HepG2 (cell line): ENCODE data around the gene PPP2R2D. TPM values are rescaled to one million over a fixed set of nuclear protein-coding genes. Genes with fewer than 3 reads are reported as not detected.
A peak's percentile ranks its signal among the peaks of the same experiment; 100 is the strongest.

ENCODE experiments used
- AKAP8 ChIP-seq: sonication (generic); formaldehyde crosslinking; IDR thresholded peaks from 2 replicates; pipeline ENCODE4 v1.5.1; 2020; ENCODE audit warnings: mild to moderate bottlenecking, missing genetic modification reagents
- CCDC6 ChIP-seq: sonication (generic); formaldehyde crosslinking; IDR thresholded peaks from 2 replicates; pipeline ENCODE4 v1.8.1; 2022; ENCODE audit warnings: mild to moderate bottlenecking, missing genetic modification reagents, moderate library complexity
- DNMT3B ChIP-seq: conservative IDR thresholded peaks from 2 replicates; pipeline ENCODE4 v1.6.1; 2016; ENCODE audit warnings: missing biosample characterization, control low read depth
- GZF1 ChIP-seq: sonication (generic); formaldehyde crosslinking; IDR thresholded peaks from 2 replicates; pipeline ENCODE4 v1.5.1; 2020; ENCODE audit warnings: mild to moderate bottlenecking, missing genetic modification reagents
- HMG20A ChIP-seq: IDR thresholded peaks from 2 replicates; pipeline ENCODE4 v1.6.1; 2016; ENCODE audit warnings: borderline replicate concordance
- ISX ChIP-seq: sonication (generic); formaldehyde crosslinking; conservative IDR thresholded peaks from 2 replicates; pipeline ENCODE4 v1.5.0; 2020; ENCODE audit warnings: missing genetic modification reagents
- JUN ChIP-seq: sonication (generic); formaldehyde crosslinking; IDR thresholded peaks from 2 replicates; pipeline ENCODE4 v1.4.0; 2020; ENCODE audit warnings: mild to moderate bottlenecking, missing genetic modification reagents
- MAFF ChIP-seq: IDR thresholded peaks from 2 replicates; pipeline ENCODE4 v1.6.1; 2011; ENCODE audit warnings: low read depth, low read length, improper control_type of control experiment
- MEIS1 ChIP-seq: sonication (generic); formaldehyde crosslinking; IDR thresholded peaks from 2 replicates; pipeline ENCODE4 v1.9.0; 2021; ENCODE audit warnings: mild to moderate bottlenecking, missing genetic modification reagents, moderate library complexity, borderline replicate concordance
- MXD4 ChIP-seq: IDR thresholded peaks from 2 replicates; pipeline ENCODE4 v1.6.1; 2016; ENCODE audit warnings: mild to moderate bottlenecking, missing biosample characterization, missing genetic modification reagents
- POLR2AphosphoS2 ChIP-seq: IDR thresholded peaks from 2 replicates; pipeline ENCODE4 v1.6.1; 2011; ENCODE audit warnings: low read depth, low read length, improper control_type of control experiment
- SNAI1 ChIP-seq: sonication (generic); formaldehyde crosslinking; IDR thresholded peaks from 2 replicates; pipeline ENCODE4 v1.5.0; 2020; ENCODE audit warnings: mild to moderate bottlenecking, missing genetic modification reagents, borderline replicate concordance
- ZBTB7A ChIP-seq: sonication (generic); formaldehyde crosslinking; IDR thresholded peaks from 2 replicates; pipeline ENCODE4 v1.8.0; 2022; ENCODE audit warnings: mild to moderate bottlenecking, missing genetic modification reagents
- ZC3H4 ChIP-seq: sonication (generic); formaldehyde crosslinking; IDR thresholded peaks from 2 replicates; pipeline ENCODE4 v1.4.0; 2020; ENCODE audit warnings: missing genetic modification reagents, borderline replicate concordance
- ZNF253 ChIP-seq: sonication (generic); formaldehyde crosslinking; IDR thresholded peaks from 2 replicates; pipeline ENCODE4 v1.8.0; 2022; ENCODE audit warnings: mild to moderate bottlenecking, missing genetic modification reagents, borderline replicate concordance
- ZNF354B ChIP-seq: sonication (generic); formaldehyde crosslinking; IDR thresholded peaks from 2 replicates; pipeline ENCODE4 v1.8.0; 2022; ENCODE audit warnings: mild to moderate bottlenecking, missing genetic modification reagents
- ZNF558 ChIP-seq: sonication (generic); formaldehyde crosslinking; IDR thresholded peaks from 2 replicates; pipeline ENCODE4 v1.9.0; 2022; ENCODE audit warnings: mild to moderate bottlenecking, missing genetic modification reagents, borderline replicate concordance
- ZNF589 ChIP-seq: sonication (generic); formaldehyde crosslinking; conservative IDR thresholded peaks from 2 replicates; pipeline ENCODE4 v1.8.0; 2022; ENCODE audit warnings: mild to moderate bottlenecking, moderate library complexity, missing genetic modification reagents
- ZNF674 ChIP-seq: sonication (generic); formaldehyde crosslinking; IDR thresholded peaks from 2 replicates; pipeline ENCODE4 v1.5.0; 2020; ENCODE audit warnings: low read depth, mild to moderate bottlenecking, missing genetic modification reagents
- ZNF775 ChIP-seq: sonication (generic); formaldehyde crosslinking; IDR thresholded peaks from 2 replicates; pipeline ENCODE4 v1.4.0; 2020; ENCODE audit warnings: missing genetic modification reagents, mild to moderate bottlenecking, moderate library complexity, borderline replicate concordance
- polyA plus RNA-seq, 8 experiments: library from polyadenylated mRNA; depleted of rRNA in 3 of 8; stranded (reverse) in 7 of 8; unstranded in 1 of 8; fragments of >200 nt; fragmentation: Illumina TruSeq in 4 of 8; extraction: Trizol in 4 of 8; gene quantifications; 2 replicates each; pipeline versions ENCODE4 v1.2.1 to v1.2.3, GENCODE V29; 2011 to 2016; ENCODE audit warnings: low read depth in 4 of 8, missing spikeins in 1 of 8, mixed read lengths in 1 of 8; ENCODE audit not compliant: insufficient read depth in 1 of 8
- total RNA-seq, 5 experiments: library from RNA; depleted of rRNA; stranded (reverse); fragments of >200 nt; fragmentation: Illumina TruSeq; extraction: Trizol; gene quantifications; 2 replicates each; pipeline ENCODE4 v1.2.3, GENCODE V29; 2016; ENCODE audit warnings: low read depth in 1 of 5
- TF ChIP-seq, protein P1 (sequence below): sonication (generic); formaldehyde crosslinking; IDR thresholded peaks from 2 replicates; pipeline ENCODE4 v1.5.0; 2020; ENCODE audit warnings: mild to moderate bottlenecking, missing genetic modification reagents
- TF ChIP-seq, protein P2 (sequence below): sonication (generic); formaldehyde crosslinking; IDR thresholded peaks from 2 replicates; pipeline ENCODE4 v1.5.1; 2020; ENCODE audit warnings: missing genetic modification reagents, mild to moderate bottlenecking, borderline replicate concordance
- TF ChIP-seq, protein P3 (sequence below): IDR thresholded peaks from 2 replicates; pipeline ENCODE4 v1.6.1; 2016; ENCODE audit warnings: low read depth, borderline replicate concordance
- TF ChIP-seq, protein P4 (sequence below): sonication (generic); formaldehyde crosslinking; IDR thresholded peaks from 2 replicates; pipeline ENCODE4 v1.4.0; 2020; ENCODE audit warnings: missing genetic modification reagents

The PPP2R2D gene
- total and polyA plus RNA-seq, 2 of the 13 experiments (the other 11 are each of a cell fraction or from before 2014, with no cell fraction given), result 32.7 to 33.2 TPM

DNA sequence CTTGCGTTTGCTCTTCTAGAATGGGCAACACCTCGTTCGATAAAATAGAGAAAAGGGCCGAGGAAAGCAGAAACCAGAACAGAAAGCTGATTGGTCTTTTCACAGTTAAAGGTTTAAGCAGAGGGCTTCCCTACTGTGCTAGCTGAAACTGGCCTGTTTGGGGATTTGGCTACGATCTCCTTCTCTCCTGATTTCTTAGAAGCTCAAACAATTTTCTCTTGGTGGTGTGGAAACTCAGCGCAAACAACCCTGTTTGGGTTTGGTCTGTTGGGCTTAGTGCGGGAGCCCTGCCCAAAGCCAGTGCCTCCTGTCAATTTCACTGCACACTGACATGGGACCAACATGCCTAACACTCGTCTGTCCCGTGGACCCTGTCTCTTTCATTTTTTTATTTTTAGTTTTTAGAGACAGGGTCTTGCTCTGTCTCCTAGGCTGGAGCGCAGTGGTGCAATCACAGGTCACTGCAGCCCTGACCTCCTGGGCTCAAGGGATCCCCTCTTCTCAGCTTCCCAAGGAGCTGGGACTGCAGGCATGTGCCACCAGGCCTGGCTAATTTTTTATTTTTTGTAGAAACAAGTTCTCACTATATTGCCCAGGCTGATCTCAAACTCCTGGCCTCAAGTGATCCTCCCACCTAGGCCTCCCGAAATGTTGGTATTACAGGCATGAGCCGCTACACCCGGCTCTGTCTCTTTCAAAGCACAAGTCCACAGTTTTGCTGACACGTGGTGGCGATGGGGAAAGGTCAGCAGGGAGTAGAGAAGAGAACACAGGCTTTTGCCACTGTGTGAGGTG lies 97.4 kb downstream of the PPP2R2D start (continued):
- TF ChIP-seq CCDC6 (CRISPR knock-in tag) (no peak), AKAP8 (CRISPR knock-in tag) (no peak; the same call in 1 of the 2 replicates), ZNF674 (CRISPR knock-in tag) (0 out of 2 replicates have a peak, but pooled peaks have one; percentile 53), JUN (CRISPR knock-in tag) (no peak), DNMT3B (no peak), ZNF775 (CRISPR knock-in tag) (no peak), ZC3H4 (CRISPR knock-in tag) (no peak), POLR2AphosphoS2 (no peak), MXD4 (CRISPR knock-in tag) (0 out of 2 replicates have a peak, but pooled peaks have one; percentile 24), ZBTB7A (CRISPR knock-in tag) (peak; percentile 49; the same call in 1 of the 2 replicates), HMG20A (CRISPR knock-in tag) (peak; percentile 48), ZNF558 (CRISPR knock-in tag) (peak; percentile 66; the same call in 1 of the 2 replicates), GZF1 (0 out of 2 replicates have a peak, but pooled peaks have one; percentile 23), ZNF589 (CRISPR knock-in tag) (0 out of 2 replicates have a peak, but pooled peaks have one; percentile 31), ZNF354B (CRISPR knock-in tag) (no peak), MAFF (peak; percentile 33; the same call in 1 of the 2 replicates), MEIS1 (no peak), SNAI1 (0 out of 2 replicates have a peak, but pooled peaks have one; percentile 33), ISX (CRISPR knock-in tag) (no peak), ZNF253 (CRISPR knock-in tag) (peak; percentile 44; the same call in 1 of the 2 replicates)
- TF ChIP-seq, protein P1, sequence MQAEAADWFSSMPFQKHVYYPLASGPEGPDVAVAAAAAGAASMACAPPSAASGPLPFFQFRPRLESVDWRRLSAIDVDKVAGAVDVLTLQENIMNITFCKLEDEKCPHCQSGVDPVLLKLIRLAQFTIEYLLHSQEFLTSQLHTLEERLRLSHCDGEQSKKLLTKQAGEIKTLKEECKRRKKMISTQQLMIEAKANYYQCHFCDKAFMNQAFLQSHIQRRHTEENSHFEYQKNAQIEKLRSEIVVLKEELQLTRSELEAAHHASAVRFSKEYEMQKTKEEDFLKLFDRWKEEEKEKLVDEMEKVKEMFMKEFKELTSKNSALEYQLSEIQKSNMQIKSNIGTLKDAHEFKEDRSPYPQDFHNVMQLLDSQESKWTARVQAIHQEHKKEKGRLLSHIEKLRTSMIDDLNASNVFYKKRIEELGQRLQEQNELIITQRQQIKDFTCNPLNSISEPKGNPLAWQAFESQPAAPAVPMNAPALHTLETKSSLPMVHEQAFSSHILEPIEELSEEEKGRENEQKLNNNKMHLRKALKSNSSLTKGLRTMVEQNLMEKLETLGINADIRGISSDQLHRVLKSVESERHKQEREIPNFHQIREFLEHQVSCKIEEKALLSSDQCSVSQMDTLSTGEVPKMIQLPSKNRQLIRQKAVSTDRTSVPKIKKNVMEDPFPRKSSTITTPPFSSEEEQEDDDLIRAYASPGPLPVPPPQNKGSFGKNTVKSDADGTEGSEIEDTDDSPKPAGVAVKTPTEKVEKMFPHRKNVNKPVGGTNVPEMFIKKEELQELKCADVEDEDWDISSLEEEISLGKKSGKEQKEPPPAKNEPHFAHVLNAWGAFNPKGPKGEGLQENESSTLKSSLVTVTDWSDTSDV, result 0 out of 2 replicates have a peak, but pooled peaks have one; percentile 53
- TF ChIP-seq, protein P2, sequence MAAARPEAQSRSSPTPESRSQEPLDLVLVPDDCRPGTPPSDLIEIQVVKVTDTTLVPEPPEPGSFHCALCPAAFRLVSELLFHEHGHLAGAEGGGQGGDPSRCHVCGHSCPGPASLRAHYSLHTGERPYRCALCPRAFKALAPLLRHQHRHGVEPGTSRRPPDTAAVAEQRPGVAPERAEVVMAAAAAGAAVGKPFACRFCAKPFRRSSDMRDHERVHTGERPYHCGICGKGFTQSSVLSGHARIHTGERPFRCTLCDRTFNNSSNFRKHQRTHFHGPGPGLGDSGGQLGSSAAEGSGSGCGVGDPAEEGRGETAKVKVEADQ, result no peak
- TF ChIP-seq, protein P3, sequence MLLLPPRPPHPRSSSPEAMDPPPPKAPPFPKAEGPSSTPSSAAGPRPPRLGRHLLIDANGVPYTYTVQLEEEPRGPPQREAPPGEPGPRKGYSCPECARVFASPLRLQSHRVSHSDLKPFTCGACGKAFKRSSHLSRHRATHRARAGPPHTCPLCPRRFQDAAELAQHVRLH (CRISPR knock-in tag), result peak; percentile 3; the same call in 1 of the 2 replicates
- TF ChIP-seq, protein P4, sequence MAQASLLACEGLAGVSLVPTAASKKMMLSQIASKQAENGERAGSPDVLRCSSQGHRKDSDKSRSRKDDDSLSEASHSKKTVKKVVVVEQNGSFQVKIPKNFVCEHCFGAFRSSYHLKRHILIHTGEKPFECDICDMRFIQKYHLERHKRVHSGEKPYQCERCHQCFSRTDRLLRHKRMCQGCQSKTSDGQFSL (CRISPR knock-in tag), result no peak
